GM23248 (cell line): ENCODE measurements around the gene CCDC88C. TPM values are rescaled to one million over a fixed set of nuclear protein-coding genes. Genes with fewer than 3 reads are reported as not detected.
A peak's percentile ranks its signal among the peaks of the same experiment; 100 is the strongest.

Experiments
- DNase-seq: peaks from one replicate; pipeline ENCODE4 v3.0.0-alpha.2; 2015
- H2AFZ ChIP-seq: fragments of 200-600 bp; sonication (generic); 2 replicates; pipeline ENCODE4 v1.6.1; 2016; ENCODE audit warnings: antibody characterized with exemption
- H3F3A ChIP-seq: fragments of 200-600 bp; sonication (generic); 2 replicates; pipeline ENCODE4 v1.6.1; 2016; ENCODE audit warnings: mild to moderate bottlenecking, antibody characterized with exemption, mixed run types; ENCODE audit not compliant: insufficient read depth
- H3K27ac ChIP-seq: fragments of 200-600 bp; sonication (generic); 2 replicates; pipeline ENCODE4 v1.5.1; 2016; ENCODE audit warnings: mild to moderate bottlenecking
- H3K27me3 ChIP-seq: fragments of 200-600 bp; sonication (generic); replicated peaks from 2 replicates; pipeline ENCODE4 v1.6.1; 2016; ENCODE audit warnings: mild to moderate bottlenecking; ENCODE audit not compliant: insufficient read depth
- H3K36me3 ChIP-seq: fragments of 200-600 bp; sonication (generic); 2 replicates; pipeline ENCODE4 v1.6.1; 2016; ENCODE audit warnings: low read depth, mild to moderate bottlenecking
- H3K4me1 ChIP-seq: fragments of 200-600 bp; sonication (generic); 2 replicates; pipeline ENCODE4 v1.6.1; 2016; ENCODE audit warnings: mild to moderate bottlenecking; ENCODE audit not compliant: insufficient read depth
- H3K4me2 ChIP-seq: fragments of 200-600 bp; sonication (generic); one replicate; pipeline ENCODE4 v1.6.1; 2016; ENCODE audit warnings: mild to moderate bottlenecking; ENCODE audit not compliant: unreplicated experiment
- H3K4me3 ChIP-seq: fragments of 200-600 bp; sonication (generic); 2 replicates; pipeline ENCODE4 v1.5.1; 2016; ENCODE audit warnings: mild to moderate bottlenecking
- H3K79me2 ChIP-seq: fragments of 200-600 bp; sonication (generic); 2 replicates; pipeline ENCODE4 v1.6.1; 2016; ENCODE audit warnings: mild to moderate bottlenecking; ENCODE audit not compliant: insufficient read depth
- H3K9ac ChIP-seq: fragments of 200-600 bp; sonication (generic); 2 replicates; pipeline ENCODE4 v1.6.1; 2016; ENCODE audit warnings: mild to moderate bottlenecking
- H3K9me2 ChIP-seq: fragments of 200-600 bp; sonication (generic); 2 replicates; pipeline ENCODE4 v1.6.1; 2016; ENCODE audit warnings: mixed run types, mild to moderate bottlenecking, moderate library complexity; ENCODE audit not compliant: insufficient read depth
- H3K9me3 ChIP-seq: fragments of 200-600 bp; sonication (generic); one replicate; pipeline ENCODE4 v1.6.1; 2017; ENCODE audit warnings: low read depth
- H4K20me1 ChIP-seq: fragments of 200-600 bp; sonication (generic); 2 replicates; pipeline ENCODE4 v1.6.0; 2016; ENCODE audit not compliant: insufficient read depth
- EZH2 ChIP-seq: fragments of 200-600 bp; sonication (generic); IDR thresholded peaks from 2 replicates; pipeline ENCODE4 v1.6.1; 2018; ENCODE audit warnings: antibody characterized with exemption, mild to moderate bottlenecking; ENCODE audit not compliant: insufficient read depth, poor library complexity, severe bottlenecking
- EZH2phosphoT487 ChIP-seq: fragments of 200-600 bp; sonication (generic); IDR thresholded peaks from 2 replicates; pipeline ENCODE4 v1.6.1; 2018; ENCODE audit warnings: antibody characterized with exemption, moderate library complexity, mild to moderate bottlenecking, low read depth; ENCODE audit not compliant: insufficient read depth
- WGBS, 2 experiments: methylation state at CpG; one replicate each; pipeline ENCODE4 v1.1.6; 2015 to 2017; ENCODE audit warnings: low lambda C conversion rate in 2 of 2, low coverage in 1 of 2; ENCODE audit errors: missing lambda C conversion rate in 2 of 2; 5-methylcytosine and 5-hydroxymethylcytosine counted together
- in situ Hi-C: fragments of 300-500 bp; cut with MboI; formaldehyde crosslinking; loops from 2 replicates; pipeline ENCODE4 v1.15.0; 2020
- polyA plus RNA-seq: library from polyadenylated mRNA; unstranded; fragments of >200 nt; fragmentation: Nextera tagmentation; extraction: Ambion mirVana; gene quantifications from 2 replicates; pipeline ENCODE4 v1.2.1, GENCODE V29; 2016
- total RNA-seq: library from RNA; depleted of rRNA; stranded (reverse); fragments of >200 nt; shearing (Covaris generic); gene quantifications from 2 replicates; pipeline ENCODE4 v1.2.3, GENCODE V29; 2014

The CCDC88C gene
- total and polyA plus RNA-seq, 2 experiments from 2014 or later, result not detected

GRCh38 chr14:91297081-91297711 is 120.4 kb downstream of the CCDC88C start:
- DNase-seq, result no peak
- Histone ChIP-seq H2AFZ (no peak overlapping the region), H3K4me3 (no peak overlapping the region), H3K4me2 (no peak overlapping the region), H3K4me1 (no peaks in the 10 kb centered on the region), H3K27me3 (peaks cover 20% of the 10 kb centered on the region), H3K9me2 (no peaks in the 10 kb centered on the region), H3F3A (no peaks in the 10 kb centered on the region), H3K79me2 (no peaks in the 10 kb centered on the region), H3K27ac (no peak overlapping the region), H4K20me1 (no peaks in the 10 kb centered on the region), H3K36me3 (no peaks in the 10 kb centered on the region), H3K9me3 (no peaks in the 10 kb centered on the region), H3K9ac (no peak overlapping the region)
- WGBS, 2 experiments, result 85 to 88% methylated on average over 16 of the region's 16 CpGs
- in situ Hi-C loops, result no loop called here
- TF ChIP-seq EZH2phosphoT487 (no peak), EZH2 (no peak)

DNA sequence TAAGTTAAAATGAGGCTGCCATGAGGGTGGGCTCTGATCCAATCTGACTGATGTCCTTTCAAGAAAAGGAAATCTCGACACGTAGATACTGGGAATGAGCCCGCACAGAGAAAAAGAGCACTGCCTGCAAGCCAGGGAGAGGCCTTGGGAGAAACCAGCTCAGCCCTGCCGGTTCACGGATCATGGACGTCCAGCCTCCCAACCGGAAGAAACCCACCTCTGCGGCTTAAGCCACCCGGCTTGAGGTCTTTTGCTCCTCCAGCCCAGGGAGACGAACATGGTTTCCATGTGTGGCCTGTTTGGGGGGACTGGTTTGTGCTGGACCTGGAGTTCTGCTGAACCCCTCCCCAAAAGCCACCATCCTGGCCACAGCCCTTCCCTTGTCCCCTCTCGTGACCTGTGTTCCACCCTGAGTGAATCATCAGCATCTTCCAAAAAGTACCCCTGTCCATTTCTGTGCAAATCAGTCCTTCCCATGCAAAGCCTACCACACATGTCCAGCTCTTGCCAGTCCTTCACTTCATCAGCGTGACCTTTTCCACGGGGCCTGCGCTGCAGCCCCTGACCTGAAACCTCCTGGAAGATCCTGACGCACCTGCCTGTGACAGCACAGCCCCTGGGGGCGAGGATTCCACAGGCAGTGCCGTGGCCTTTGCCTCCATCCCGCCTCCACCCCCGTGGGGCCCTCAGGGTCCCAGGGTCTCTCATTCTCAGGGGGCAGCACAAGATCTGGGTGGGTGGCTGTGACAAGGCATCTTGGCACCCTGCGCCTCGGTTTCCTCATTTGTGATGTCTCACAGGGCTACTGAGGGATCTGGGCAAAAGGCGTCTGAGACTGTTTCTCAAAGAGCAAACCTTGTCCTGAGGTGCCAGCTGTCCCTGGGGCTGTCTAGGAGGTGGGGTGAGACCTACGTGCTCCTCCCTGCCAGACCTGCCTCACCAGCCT is 121.5 kb downstream of the CCDC88C start:
- TF ChIP-seq EZH2phosphoT487 (no peak), EZH2 (no peak)
- Histone ChIP-seq H3K4me3 (no peak overlapping the region), H3K27ac (no peak overlapping the region), H2AFZ (no peak overlapping the region), H3K9me3 (no peaks in the 10 kb centered on the region), H3K79me2 (no peaks in the 10 kb centered on the region), H3K9ac (no peak overlapping the region), H3K36me3 (no peaks in the 10 kb centered on the region), H3K9me2 (no peaks in the 10 kb centered on the region), H3K4me1 (no peaks in the 10 kb centered on the region), H3K27me3 (peaks cover 20% of the 10 kb centered on the region), H4K20me1 (no peaks in the 10 kb centered on the region), H3K4me2 (no peak overlapping the region), H3F3A (no peaks in the 10 kb centered on the region)
- DNase-seq, result no peak
- WGBS, 2 experiments, result 84 to 88% methylated on average over 23 of the region's 23 CpGs
- in situ Hi-C loops, result no loop called here

DNA sequence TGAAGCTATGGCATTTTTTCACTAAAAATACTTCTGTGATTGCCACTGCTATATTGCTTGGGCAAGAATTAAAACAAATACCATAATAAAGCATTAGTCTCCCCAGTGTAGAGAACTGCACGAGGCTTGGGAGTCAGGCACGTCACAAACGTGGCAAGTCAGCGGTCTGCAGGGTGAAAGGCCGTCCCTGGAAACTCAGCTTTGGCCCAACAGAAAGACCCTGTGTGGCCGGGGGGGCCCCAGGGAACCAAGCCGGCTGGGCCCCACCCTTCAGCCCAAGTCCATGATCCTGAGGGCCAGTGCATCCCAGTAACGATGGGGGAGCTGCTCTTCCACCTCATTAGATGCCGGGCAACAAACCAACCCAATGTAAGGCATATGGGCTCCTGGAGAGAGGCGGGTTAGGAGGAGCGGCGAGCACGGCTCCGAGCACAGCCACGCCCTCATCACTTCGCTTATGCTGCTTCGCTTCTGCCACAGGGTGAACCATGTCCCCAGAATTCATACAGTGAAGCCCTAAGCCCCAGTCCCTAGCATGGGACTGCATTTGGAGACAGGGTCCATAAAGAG is 122.3 kb downstream of the CCDC88C start:
- WGBS, 2 experiments, result 83 to 85% methylated on average over 17 of the region's 17 CpGs
- DNase-seq, result no peak

GRCh38 chr14:91294153-91294552 is 123.5 kb downstream of the CCDC88C start:
- WGBS, 2 experiments, result 16% methylated on average over 7 of the region's 7 CpGs
- in situ Hi-C loops, result no loop called here
- no peak overlapping the region for H2AFZ ChIP-seq
- H3K4me3 ChIP-seq, result no peak overlapping the region
- H4K20me1 ChIP-seq, result no peaks in the 10 kb centered on the region
- H3K9ac ChIP-seq, result no peak overlapping the region
- H3K9me2 ChIP-seq, result no peaks in the 10 kb centered on the region
- H3K36me3 ChIP-seq, result no peaks in the 10 kb centered on the region
- no peaks in the 10 kb centered on the region for H3K4me1 ChIP-seq
- no peaks in the 10 kb centered on the region for H3K79me2 ChIP-seq
- no peak overlapping the region for H3K4me2 ChIP-seq
- H3F3A ChIP-seq, result no peaks in the 10 kb centered on the region
- peak; percentile 28 for DNase-seq
- peaks cover 15% of the 10 kb centered on the region for H3K27me3 ChIP-seq
- H3K9me3 ChIP-seq, result no peaks in the 10 kb centered on the region
- no peak for TF ChIP-seq EZH2phosphoT487
- TF ChIP-seq EZH2, result no peak
- H3K27ac ChIP-seq, result no peak overlapping the region

More for the DNA sequence above, 122.3 kb downstream of the CCDC88C start:
- H3K79me2 ChIP-seq, result no peaks in the 10 kb centered on the region
- H3K4me1 ChIP-seq, result no peaks in the 10 kb centered on the region
- in situ Hi-C loops, result no loop called here
- no peaks in the 10 kb centered on the region for H3K9me2 ChIP-seq
- H3K36me3 ChIP-seq, result no peaks in the 10 kb centered on the region
- H3K27ac ChIP-seq, result no peak overlapping the region
- H3F3A ChIP-seq, result no peaks in the 10 kb centered on the region
- no peak overlapping the region for H3K4me2 ChIP-seq
- peaks cover 15% of the 10 kb centered on the region for H3K27me3 ChIP-seq
- H3K9me3 ChIP-seq, result no peaks in the 10 kb centered on the region
- TF ChIP-seq EZH2 (no peak), EZH2phosphoT487 (no peak)
- no peaks in the 10 kb centered on the region for H4K20me1 ChIP-seq
- no peak overlapping the region for H3K4me3 ChIP-seq
- H3K9ac ChIP-seq, result no peak overlapping the region
- H2AFZ ChIP-seq, result no peak overlapping the region
